HFF-Myc (cell line): ENCODE measurements around the gene RXRB.
"Not testable (repeated sequence)": the region's sequence is repeated elsewhere in the genome, so short reads cannot be mapped to it uniquely, and the experiment has no call there.

Source experiments
- DNase-seq: peaks from one replicate; pipeline ENCODE4 v3.0.0-alpha.2; 2011; ENCODE audit warnings: low read depth; ENCODE audit errors: extremely low read depth
- H3K4me3 ChIP-seq: replicated peaks from 2 replicates; pipeline ENCODE4 v1.5.1; 2011; ENCODE audit warnings: low read depth, mild to moderate bottlenecking, control low read depth, low read length
- CTCF ChIP-seq: IDR thresholded peaks from 2 replicates; pipeline ENCODE4 v1.5.1; 2012; ENCODE audit warnings: mild to moderate bottlenecking, low read depth, low read length, control low read depth; ENCODE audit errors: missing control alignments

Gene RXRB

DNA sequence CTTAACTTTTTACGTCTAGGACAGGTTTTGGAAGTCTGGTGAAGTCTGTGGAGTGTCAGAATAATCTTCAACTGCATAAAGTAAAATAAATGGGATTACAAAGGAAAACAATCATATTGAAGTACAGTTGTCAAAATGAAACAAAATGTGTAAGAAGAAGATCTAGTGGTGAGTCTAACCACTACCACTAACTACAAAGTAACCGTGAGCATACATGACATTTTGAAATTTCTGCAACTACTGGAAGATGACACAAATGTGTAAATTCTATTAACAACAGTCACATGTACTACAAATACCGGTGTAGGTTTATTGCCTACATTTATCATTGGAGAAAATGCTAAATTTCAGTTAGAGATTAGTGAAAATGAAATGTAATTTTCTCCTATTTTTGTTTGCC lies 41.5 kb upstream of the RXRB start:
- no peak for TF ChIP-seq CTCF
- H3K4me3 ChIP-seq: no peak overlapping the region
- DNase-seq: no peak

- H3K4me3 ChIP-seq: no peak overlapping the region
- no peak for TF ChIP-seq CTCF
- no peak for DNase-seq
Observed at GRCh38 chr6:33237741-33238140, 37.3 kb upstream of the RXRB start.

GRCh38 chr6:33236852-33237251 lies 36.4 kb upstream of the RXRB start:
- no peak for TF ChIP-seq CTCF
- H3K4me3 ChIP-seq: no peak overlapping the region
- no peak for DNase-seq

DNA sequence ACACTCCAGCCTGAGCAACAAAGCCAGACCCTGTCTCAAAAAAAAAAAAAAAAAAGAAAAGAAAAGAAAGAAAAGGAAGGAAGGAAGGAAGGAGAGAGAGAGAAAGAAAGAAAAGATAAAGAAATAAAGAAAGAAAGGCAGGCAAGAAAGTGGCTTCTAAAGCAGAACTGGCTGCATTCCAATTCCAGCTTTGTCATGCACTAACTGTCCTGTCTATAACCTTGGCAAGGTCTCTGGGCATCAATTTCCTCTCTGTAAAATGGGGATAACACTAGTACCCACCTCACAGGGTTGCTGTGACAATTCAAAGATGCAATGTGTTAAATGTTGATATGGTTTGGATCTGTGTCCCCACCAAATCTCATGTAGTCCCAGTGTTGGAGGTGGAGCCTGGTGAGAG lies 35.9 kb upstream of the RXRB start:
- no peak for DNase-seq
- no peak overlapping the region for H3K4me3 ChIP-seq
- no peak for TF ChIP-seq CTCF

DNA sequence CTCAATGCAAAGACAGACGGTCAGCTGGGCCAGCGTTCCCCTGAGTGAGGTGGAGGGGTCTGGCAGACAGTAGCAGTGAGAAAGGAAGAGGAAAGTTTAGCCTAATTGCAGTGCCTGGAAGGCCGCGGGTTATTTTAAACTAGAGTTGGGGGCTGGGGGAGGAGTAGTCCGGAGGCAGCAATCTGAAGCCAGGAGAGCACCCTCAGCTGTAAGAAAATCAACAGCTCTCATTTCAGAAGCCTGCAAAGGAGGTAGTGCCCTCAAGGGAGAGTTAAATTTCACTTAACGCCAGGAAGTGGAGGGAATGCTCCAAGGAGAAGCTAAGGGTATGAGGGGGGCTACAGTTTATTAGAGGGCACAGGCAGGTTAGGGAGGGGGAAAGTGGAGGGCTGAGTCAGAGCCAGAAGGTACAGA lies 34.8 kb upstream of the RXRB start:
- no peak overlapping the region for H3K4me3 ChIP-seq
- no peak for DNase-seq
- no peak for TF ChIP-seq CTCF

- DNase-seq, H3K4me3 ChIP-seq: not testable (repeated sequence)
Observed at GRCh38 chr6:33226503-33227120, 26.1 kb upstream of the RXRB start.

DNA sequence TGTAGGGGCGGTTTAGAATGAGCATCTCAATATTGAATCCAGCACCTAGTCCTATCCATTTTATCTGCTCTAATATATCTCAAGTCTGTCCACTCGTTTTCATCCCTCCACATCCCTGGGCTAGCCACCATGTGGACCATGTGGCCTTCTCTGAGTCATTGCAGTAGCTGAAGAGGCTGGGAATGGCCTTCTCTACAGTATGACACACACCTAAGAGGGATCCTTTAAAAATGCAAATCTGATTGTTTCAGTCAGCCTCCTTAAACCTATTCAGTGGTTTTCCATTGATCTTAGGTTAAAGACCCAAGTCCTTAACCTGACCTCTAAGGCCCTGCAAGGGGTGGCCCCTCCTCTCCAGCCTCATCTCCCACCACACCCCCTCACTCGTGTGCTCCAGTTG lies 17.2 kb upstream of the RXRB start:
- no peak for TF ChIP-seq CTCF
- no peak overlapping the region for H3K4me3 ChIP-seq
- no peak for DNase-seq
